HepG2 (cell line): ENCODE measurements around the gene SLC2A10. TPM values are rescaled to one million over a fixed set of nuclear protein-coding genes. Genes with fewer than 3 reads are reported as not detected.

Experiments used
- FOXK1 ChIP-seq: sonication (generic); formaldehyde crosslinking; IDR thresholded peaks from 2 replicates; pipeline ENCODE4 v1.4.0; 2020; ENCODE audit warnings: low read depth, missing genetic modification reagents, borderline replicate concordance
- HMG20B ChIP-seq: conservative IDR thresholded peaks from 2 replicates; pipeline ENCODE4 v1.6.1; 2016; ENCODE audit warnings: missing genetic modification reagents, missing compliant biosample characterization
- NBN ChIP-seq: fragments of 450-650 bp; conservative IDR thresholded peaks from 2 replicates; pipeline ENCODE4 v1.6.1; 2017
- NFRKB ChIP-seq: fragments of 450-650 bp; IDR thresholded peaks from 2 replicates; pipeline ENCODE4 v1.6.1; 2017
- PHF21A ChIP-seq: sonication (generic); formaldehyde crosslinking; IDR thresholded peaks from 2 replicates; pipeline ENCODE4 v1.5.0; 2020; ENCODE audit warnings: mild to moderate bottlenecking, missing genetic modification reagents
- RBM22 ChIP-seq: fragments of 200-400 bp; formaldehyde crosslinking; optimal IDR thresholded peaks from 2 replicates; pipeline ENCODE3; 2017; ENCODE audit warnings: mild to moderate bottlenecking, low read length, moderate library complexity
- SALL2 ChIP-seq: sonication (generic); formaldehyde crosslinking; IDR thresholded peaks from 2 replicates; pipeline ENCODE4 v1.8.1; 2023; ENCODE audit warnings: mild to moderate bottlenecking, missing genetic modification reagents, inconsistent platforms
- SRF ChIP-seq: IDR thresholded peaks from 2 replicates; pipeline ENCODE4 v1.6.1; 2011; ENCODE audit warnings: mild to moderate bottlenecking, low read depth, low read length, moderate library complexity
- TBX3 ChIP-seq: fragments of 450-650 bp; IDR thresholded peaks from 2 replicates; pipeline ENCODE4 v1.6.1; 2017; ENCODE audit warnings: antibody characterized with exemption, mild to moderate bottlenecking, inconsistent platforms, borderline replicate concordance
- TFDP2 ChIP-seq: sonication (generic); formaldehyde crosslinking; IDR thresholded peaks from 2 replicates; pipeline ENCODE4 v1.4.0; 2020; ENCODE audit warnings: missing genetic modification reagents
- THAP11 ChIP-seq: IDR thresholded peaks from 2 replicates; pipeline ENCODE4 v1.6.1; 2016; ENCODE audit warnings: missing biosample characterization, missing genetic modification reagents
- U2AF1 ChIP-seq: fragments of 200-400 bp; formaldehyde crosslinking; optimal IDR thresholded peaks from 2 replicates; pipeline ENCODE3; 2017; ENCODE audit warnings: mild to moderate bottlenecking, low read depth, low read length
- ZEB1 ChIP-seq: IDR thresholded peaks from 2 replicates; pipeline ENCODE4 v1.6.1; 2012; ENCODE audit warnings: mild to moderate bottlenecking, low read depth, inconsistent platforms; ENCODE audit not compliant: insufficient replicate concordance
- ZNF101 ChIP-seq: sonication (generic); formaldehyde crosslinking; IDR thresholded peaks from 2 replicates; pipeline ENCODE4 v1.4.0; 2020; ENCODE audit warnings: mild to moderate bottlenecking, low read depth, missing genetic modification reagents, borderline replicate concordance
- ZNF256 ChIP-seq: sonication (generic); formaldehyde crosslinking; conservative IDR thresholded peaks from 2 replicates; pipeline ENCODE4 v1.4.0; 2020; ENCODE audit warnings: missing genetic modification reagents
- ZNF512B ChIP-seq: sonication (generic); formaldehyde crosslinking; IDR thresholded peaks from 2 replicates; pipeline ENCODE4 v1.5.1; 2020; ENCODE audit warnings: missing genetic modification reagents, mild to moderate bottlenecking, borderline replicate concordance
- ZNF589 ChIP-seq: sonication (generic); formaldehyde crosslinking; conservative IDR thresholded peaks from 2 replicates; pipeline ENCODE4 v1.8.0; 2022; ENCODE audit warnings: mild to moderate bottlenecking, moderate library complexity, missing genetic modification reagents
- polyA plus RNA-seq, 8 experiments: library from polyadenylated mRNA; depleted of rRNA in 3 of 8; stranded (reverse) in 7 of 8; unstranded in 1 of 8; fragments of >200 nt; fragmentation: Illumina TruSeq in 4 of 8; extraction: Trizol in 4 of 8; gene quantifications; 2 replicates each; pipeline versions ENCODE4 v1.2.1 to v1.2.3, GENCODE V29; 2011 to 2016; ENCODE audit warnings: low read depth in 4 of 8, missing spikeins in 1 of 8, mixed read lengths in 1 of 8; ENCODE audit not compliant: insufficient read depth in 1 of 8
- total RNA-seq, 5 experiments: library from RNA; depleted of rRNA; stranded (reverse); fragments of >200 nt; fragmentation: Illumina TruSeq; extraction: Trizol; gene quantifications; 2 replicates each; pipeline ENCODE4 v1.2.3, GENCODE V29; 2016; ENCODE audit warnings: low read depth in 1 of 5
- TF ChIP-seq, protein P1 (sequence below): sonication (generic); formaldehyde crosslinking; IDR thresholded peaks from 2 replicates; pipeline ENCODE4 v1.8.0; 2022; ENCODE audit warnings: missing genetic modification reagents, mild to moderate bottlenecking, moderate library complexity, borderline replicate concordance
- TF ChIP-seq, protein P2 (sequence below): sonication (generic); formaldehyde crosslinking; IDR thresholded peaks from 2 replicates; pipeline ENCODE4 v1.5.0; 2020; ENCODE audit warnings: mild to moderate bottlenecking, missing genetic modification reagents
- TF ChIP-seq, protein P3 (sequence below): sonication (generic); formaldehyde crosslinking; conservative IDR thresholded peaks from 2 replicates; pipeline ENCODE4 v1.8.0; 2022; ENCODE audit warnings: mild to moderate bottlenecking, moderate library complexity, missing genetic modification reagents
- TF ChIP-seq, protein P4 (sequence below): sonication (generic); formaldehyde crosslinking; IDR thresholded peaks from 2 replicates; pipeline ENCODE4 v1.5.0; 2020; ENCODE audit warnings: missing genetic modification reagents

Gene SLC2A10
- total and polyA plus RNA-seq, 2 of the 13 experiments (the other 11 are each of a cell fraction or from before 2014, with no cell fraction given): 16.0 to 18.4 TPM

GRCh38 chr20:46665602-46666001, 43.8 kb upstream of the SLC2A10 start (continued):
- TF ChIP-seq, protein P1, sequence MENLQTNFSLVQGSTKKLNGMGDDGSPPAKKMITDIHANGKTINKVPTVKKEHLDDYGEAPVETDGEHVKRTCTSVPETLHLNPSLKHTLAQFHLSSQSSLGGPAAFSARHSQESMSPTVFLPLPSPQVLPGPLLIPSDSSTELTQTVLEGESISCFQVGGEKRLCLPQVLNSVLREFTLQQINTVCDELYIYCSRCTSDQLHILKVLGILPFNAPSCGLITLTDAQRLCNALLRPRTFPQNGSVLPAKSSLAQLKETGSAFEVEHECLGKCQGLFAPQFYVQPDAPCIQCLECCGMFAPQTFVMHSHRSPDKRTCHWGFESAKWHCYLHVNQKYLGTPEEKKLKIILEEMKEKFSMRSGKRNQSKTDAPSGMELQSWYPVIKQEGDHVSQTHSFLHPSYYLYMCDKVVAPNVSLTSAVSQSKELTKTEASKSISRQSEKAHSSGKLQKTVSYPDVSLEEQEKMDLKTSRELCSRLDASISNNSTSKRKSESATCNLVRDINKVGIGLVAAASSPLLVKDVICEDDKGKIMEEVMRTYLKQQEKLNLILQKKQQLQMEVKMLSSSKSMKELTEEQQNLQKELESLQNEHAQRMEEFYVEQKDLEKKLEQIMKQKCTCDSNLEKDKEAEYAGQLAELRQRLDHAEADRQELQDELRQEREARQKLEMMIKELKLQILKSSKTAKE (CRISPR knock-in tag): peak; percentile 51; the same call in 1 of the 2 replicates
- TF ChIP-seq ZEB1: no peak
- TF ChIP-seq HMG20B (CRISPR knock-in tag): no peak
- TF ChIP-seq ZNF256: no peak
- TF ChIP-seq SRF: no peak
- no peak for TF ChIP-seq FOXK1 (CRISPR knock-in tag)
- no peak for TF ChIP-seq TFDP2 (CRISPR knock-in tag)
- no peak for TF ChIP-seq NFRKB
- TF ChIP-seq, protein P2, sequence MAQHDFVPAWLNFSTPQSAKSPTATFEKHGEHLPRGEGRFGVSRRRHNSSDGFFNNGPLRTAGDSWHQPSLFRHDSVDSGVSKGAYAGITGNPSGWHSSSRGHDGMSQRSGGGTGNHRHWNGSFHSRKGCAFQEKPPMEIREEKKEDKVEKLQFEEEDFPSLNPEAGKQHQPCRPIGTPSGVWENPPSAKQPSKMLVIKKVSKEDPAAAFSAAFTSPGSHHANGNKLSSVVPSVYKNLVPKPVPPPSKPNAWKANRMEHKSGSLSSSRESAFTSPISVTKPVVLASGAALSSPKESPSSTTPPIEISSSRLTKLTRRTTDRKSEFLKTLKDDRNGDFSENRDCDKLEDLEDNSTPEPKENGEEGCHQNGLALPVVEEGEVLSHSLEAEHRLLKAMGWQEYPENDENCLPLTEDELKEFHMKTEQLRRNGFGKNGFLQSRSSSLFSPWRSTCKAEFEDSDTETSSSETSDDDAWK (CRISPR knock-in tag): no peak
- TF ChIP-seq, protein P3, sequence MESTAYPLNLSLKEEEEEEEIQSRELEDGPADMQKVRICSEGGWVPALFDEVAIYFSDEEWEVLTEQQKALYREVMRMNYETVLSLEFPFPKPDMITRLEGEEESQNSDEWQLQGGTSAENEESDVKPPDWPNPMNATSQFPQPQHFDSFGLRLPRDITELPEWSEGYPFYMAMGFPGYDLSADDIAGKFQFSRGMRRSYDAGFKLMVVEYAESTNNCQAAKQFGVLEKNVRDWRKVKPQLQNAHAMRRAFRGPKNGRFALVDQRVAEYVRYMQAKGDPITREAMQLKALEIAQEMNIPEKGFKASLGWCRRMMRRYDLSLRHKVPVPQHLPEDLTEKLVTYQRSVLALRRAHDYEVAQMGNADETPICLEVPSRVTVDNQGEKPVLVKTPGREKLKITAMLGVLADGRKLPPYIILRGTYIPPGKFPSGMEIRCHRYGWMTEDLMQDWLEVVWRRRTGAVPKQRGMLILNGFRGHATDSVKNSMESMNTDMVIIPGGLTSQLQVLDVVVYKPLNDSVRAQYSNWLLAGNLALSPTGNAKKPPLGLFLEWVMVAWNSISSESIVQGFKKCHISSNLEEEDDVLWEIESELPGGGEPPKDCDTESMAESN (CRISPR knock-in tag): no peak
- no peak for TF ChIP-seq THAP11 (CRISPR knock-in tag)
- TF ChIP-seq U2AF1: no peak
- TF ChIP-seq PHF21A (CRISPR knock-in tag): 0 out of 2 replicates have a peak, but pooled peaks have one; percentile 33
- TF ChIP-seq SALL2 (CRISPR knock-in tag): no peak
- TF ChIP-seq RBM22: no peak
- TF ChIP-seq ZNF101: no peak
- TF ChIP-seq NBN: no peak
- no peak for TF ChIP-seq ZNF589
- TF ChIP-seq ZNF512B (CRISPR knock-in tag): no peak
- no peak for TF ChIP-seq TBX3
- TF ChIP-seq, protein P4, sequence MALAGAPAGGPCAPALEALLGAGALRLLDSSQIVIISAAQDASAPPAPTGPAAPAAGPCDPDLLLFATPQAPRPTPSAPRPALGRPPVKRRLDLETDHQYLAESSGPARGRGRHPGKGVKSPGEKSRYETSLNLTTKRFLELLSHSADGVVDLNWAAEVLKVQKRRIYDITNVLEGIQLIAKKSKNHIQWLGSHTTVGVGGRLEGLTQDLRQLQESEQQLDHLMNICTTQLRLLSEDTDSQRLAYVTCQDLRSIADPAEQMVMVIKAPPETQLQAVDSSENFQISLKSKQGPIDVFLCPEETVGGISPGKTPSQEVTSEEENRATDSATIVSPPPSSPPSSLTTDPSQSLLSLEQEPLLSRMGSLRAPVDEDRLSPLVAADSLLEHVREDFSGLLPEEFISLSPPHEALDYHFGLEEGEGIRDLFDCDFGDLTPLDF: no peak
